Measurements from ENCODE around the gene DNAH8. TPM values are rescaled to one million over a fixed set of nuclear protein-coding genes. Genes with fewer than 3 reads are reported as not detected.
"Not testable (repeated sequence)": the region's sequence is repeated elsewhere in the genome, so short reads cannot be mapped to it uniquely, and the experiment has no call there.

Gene DNAH8
- polyA plus RNA-seq, 5 donors = 0.03 to 0.26 (median 0.09) TPM

DNA sequence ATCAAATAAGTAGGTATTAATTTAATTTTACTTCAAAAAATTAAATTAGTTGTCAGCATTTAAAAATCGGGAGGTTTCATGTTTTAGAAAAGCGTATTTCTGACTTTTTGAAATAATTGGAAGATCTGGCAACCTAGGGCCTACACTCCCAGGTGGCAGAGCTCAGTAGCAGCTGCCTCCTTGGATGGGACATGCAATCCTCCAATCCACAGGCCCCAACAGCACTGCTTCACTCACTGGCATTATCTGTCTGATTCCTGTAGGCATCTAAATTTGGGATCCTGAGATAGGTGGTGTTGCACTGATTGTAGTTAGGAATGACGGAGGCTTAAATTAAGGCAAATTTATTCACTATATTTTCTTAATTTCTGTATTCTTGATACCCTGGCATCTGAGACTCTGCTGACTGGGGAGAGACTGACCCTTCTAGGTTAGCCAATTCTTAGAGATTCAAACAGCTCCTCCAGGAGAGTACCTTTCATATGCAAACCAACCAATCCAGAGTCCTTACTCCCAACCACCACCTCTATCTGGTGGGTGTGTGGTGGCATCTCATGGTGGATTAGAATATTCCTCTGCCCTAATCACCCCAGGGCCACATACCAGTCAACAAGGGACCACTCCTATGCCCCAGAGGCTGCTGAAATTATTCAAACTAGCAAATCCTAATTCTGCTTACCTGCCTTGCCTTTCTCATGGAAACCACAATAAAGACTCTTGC, 186.9 kb downstream of the DNAH8 start:
- DNase-seq = no peak

DNA sequence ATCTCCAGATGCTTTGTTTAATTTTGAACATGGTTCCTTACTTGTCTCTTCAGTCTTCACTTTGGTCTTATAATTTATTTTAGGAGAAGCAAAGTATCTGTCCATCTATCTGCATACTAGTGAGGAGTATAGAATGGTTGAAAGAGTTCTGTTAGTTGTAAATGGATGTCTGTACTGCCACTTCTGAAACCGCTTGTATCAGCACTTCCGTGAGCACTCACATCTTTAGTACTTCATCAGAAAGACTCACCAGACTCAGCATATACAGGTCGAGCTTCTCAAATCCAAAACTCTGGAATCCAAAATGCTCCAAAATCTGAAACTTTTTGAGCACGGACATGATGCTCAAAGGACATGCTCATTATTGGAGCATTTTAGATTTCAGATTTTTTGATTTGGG, 191.5 kb downstream of the DNAH8 start:
- DNase-seq = no peak

DNA sequence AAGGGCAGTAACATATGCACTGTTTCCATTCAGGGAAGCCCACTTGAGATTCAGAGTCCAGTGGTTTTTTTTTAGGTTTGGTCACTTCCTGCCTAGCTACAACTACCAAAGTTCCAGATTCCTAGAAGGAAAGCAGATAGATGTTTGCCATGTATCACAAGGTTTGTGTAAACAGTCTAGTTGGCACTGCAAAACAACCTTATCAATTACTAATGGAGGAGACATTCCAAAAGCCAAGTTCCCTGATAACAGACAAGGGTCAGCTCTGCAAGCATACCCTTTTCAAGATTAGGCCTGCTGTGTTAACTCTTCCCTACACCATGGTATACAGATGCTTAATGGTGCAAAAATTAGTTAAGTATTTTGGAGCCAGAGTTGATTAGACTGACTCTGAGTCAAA, 192.2 kb downstream of the DNAH8 start:
- no peak for DNase-seq

DNA sequence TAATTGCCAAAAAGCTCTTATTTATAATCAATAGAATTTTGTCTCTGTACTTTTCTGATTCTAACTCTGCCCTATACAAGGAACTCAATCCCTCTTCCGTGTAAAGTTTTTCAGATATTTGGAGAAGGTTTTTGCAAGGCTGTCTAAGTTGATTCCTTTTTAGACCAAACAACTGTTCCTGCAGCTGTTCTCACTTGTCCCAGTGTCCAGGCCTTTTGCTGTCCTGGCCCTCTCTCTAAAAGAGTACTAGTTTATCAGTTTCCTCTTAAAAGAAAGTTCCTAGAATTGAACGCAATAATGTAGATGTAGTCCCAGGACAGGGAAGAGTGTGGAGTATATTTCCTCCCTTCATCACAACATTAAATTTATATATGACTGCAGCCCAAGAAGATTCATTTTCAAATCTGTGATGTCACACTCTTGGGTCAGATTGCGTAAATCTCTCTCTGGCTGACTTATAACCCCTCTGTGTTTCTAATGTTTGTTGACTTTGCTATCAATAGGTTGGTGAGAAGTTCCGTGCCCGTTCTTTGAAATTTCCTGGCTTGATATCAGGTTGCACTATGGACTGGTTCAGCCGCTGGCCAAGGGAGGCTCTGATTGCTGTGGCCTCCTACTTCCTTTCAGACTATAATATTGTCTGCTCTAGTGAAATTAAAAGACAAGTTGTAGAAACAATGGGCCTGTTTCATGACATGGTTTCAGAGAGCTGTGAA, 194.1 kb downstream of the DNAH8 start:
- DNase-seq = peak; percentile 3

DNA sequence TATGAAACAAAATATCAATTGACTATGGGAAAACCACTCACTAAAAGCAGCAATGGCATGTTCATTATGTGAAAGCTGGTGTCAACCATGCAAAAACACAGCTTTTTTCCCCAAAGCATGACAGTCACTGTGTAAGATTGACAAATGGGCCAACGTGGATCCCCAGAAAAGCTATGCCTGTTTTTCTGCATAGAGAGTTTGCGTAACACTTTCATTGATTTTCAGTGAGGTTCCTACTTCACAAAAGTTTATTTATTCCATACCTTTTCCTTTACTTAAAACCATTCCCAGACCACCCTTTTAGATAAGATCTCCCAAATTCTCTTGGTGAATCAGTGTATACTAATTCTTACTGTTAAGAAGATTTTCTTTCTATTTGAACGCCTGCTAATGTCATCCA, 195.1 kb downstream of the DNAH8 start:
- no peak for DNase-seq

DNA sequence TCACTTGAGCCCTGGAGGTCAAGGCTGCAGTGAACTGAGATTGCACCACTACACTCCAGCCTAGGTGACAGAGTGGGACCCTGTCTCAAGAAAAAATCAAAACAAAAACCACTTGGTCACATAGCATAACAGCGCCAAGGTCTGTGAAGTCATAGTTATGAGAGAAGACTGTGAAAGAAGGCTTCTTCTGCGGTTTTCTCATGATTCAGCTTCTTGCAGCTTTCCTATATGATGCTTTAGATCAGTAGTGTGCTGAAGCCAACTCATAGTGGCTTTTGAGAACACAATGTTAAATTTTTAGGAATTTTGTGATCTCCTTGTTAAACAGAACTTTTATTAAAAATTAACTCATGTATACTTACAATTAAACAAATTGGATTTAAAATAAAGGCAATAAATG, 197.3 kb downstream of the DNAH8 start:
- no peak for DNase-seq

DNA sequence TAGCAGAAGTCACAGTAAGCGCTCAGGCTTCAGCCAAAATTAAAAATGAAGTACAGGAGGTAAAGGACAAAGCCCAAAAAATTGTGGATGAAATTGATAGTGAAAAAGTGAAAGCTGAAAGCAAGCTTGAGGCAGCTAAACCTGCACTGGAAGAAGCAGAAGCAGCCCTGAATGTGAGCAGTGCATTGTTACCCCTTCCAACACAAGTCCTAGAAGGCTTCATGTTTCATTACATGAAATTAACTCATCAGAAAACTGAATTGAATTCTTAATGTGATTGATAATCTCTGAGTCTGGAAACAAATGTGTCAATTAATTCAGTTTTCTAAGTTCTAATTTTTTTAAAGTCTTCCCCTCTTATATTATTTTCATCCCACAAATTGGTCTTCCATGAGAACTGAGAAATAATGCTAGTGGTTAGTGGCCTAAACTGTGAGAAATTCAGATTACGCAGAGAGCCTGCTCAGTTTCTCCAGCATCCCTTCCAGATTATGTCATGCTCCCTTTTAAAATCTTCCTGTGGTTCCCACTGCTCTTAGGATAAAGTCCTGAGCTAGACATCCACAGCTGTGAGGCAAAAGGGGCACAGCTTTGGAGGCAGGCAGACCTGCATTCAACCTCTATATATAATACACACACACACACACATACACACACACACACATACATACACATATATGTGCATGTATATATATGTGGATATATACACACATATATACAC, 200.3 kb downstream of the DNAH8 start:
- no peak for DNase-seq

DNA sequence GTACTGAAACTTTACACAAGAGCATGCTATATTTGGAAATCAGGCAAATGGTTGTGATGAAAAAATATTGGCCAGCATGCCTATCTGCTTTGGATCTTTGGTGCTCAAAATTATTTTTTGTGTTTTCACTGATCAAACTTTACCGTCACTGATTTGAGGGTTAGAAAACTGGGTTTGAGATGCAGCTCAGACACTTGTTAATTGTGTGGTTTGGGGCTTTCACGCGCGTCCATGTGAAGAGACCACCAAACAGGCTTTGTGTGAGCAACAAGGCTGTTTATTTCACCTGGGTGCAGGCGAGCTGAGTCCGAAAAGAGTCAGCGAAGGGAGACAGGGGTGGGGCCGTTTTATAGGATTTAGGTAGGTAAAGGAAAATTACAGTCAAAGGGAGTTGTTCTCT, 206.4 kb downstream of the DNAH8 start:
- DNase-seq = not testable (repeated sequence)

DNA sequence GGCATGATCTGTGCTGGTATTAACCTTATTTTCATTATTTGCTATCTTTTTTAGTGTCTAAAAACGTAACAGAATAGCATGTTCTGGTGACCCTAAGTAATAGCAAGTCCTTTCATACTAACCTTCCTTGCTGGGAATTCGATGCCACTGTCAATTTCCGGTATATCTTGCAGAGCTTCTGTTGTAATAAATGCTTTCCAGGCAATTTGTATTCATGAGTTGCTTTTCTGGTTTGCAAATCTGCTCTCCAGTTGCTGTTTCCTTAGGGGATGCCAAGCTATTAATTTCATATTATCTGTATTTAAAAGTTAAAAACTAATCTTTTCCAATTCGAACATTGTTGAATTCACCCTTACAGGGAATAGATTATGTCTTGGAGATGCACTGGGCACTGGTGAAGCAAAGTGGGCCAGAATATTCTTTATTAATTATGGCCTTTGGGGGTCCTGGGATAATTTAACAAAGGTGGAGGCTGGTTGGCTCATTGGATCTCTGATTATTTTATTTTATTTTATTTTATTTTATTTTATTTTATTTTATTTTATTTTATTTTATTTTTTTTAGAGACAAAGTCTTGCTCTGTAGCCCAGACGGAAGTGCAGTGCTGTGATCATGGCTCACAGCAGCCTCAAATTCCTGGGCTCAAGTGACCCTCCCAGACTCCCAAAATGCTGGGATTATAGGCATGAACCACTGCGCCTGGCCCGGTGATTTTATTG, 209.8 kb downstream of the DNAH8 start:
- no peak for DNase-seq

DNA sequence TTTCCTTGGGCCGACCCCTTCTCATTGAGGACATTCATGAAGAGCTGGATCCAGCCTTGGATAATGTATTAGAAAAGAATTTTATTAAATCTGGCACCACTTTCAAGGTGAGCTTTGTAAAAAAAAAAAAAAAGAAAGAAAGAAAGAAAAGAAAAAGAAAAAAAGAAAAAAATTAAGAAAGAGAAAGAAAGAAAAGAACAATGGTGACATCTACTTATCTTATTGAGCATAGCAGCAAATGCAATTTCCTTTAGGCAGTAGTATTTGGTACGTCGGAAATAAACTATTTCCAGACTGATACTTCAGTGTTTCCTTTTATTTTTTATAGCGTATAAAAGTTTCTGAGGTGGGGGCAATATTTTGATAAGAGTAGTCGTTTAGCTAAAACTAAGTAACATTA, 214.4 kb downstream of the DNAH8 start:
- DNase-seq = no peak

DNA sequence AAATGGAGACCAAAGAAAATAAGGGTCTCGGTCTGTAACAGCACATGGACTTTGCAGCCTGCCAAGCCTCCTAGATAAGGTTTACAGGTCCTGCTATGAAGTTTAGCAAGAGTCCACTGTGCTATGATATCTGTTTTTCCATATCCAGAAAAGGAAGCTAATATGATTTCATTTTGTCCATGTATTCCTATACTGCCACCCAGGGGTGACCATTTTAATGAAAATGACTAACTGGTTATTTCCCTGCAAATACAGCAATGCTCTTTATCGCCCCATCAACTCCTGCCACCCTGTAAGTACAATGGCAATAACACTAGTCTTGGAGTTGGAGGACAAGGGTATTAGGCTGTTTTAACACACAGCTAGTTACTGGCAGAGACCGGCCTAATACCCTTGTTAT, 218.3 kb downstream of the DNAH8 start:
- DNase-seq = peak; percentile 9 to 15

DNA sequence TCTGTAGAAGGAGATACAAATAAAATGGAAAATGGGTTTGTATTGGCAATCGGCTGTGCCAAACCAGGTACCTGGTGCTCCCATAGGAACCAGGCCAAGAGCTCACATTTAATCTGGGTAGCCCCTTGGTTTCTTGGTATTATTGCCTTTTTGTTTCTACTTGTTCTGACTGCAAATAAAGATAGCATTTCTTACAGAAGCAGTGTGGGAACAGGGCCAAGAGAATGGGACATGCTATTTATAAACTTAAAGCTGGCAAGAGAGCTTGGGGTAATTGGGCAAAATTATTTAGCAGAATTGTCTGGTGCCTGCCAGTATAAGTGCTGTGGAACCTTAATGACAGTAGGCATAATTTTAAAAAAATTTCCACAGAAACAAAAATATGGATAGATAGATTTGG, 219.9 kb downstream of the DNAH8 start:
- DNase-seq = peak in 1 of 2 donors; percentile 2

DNA sequence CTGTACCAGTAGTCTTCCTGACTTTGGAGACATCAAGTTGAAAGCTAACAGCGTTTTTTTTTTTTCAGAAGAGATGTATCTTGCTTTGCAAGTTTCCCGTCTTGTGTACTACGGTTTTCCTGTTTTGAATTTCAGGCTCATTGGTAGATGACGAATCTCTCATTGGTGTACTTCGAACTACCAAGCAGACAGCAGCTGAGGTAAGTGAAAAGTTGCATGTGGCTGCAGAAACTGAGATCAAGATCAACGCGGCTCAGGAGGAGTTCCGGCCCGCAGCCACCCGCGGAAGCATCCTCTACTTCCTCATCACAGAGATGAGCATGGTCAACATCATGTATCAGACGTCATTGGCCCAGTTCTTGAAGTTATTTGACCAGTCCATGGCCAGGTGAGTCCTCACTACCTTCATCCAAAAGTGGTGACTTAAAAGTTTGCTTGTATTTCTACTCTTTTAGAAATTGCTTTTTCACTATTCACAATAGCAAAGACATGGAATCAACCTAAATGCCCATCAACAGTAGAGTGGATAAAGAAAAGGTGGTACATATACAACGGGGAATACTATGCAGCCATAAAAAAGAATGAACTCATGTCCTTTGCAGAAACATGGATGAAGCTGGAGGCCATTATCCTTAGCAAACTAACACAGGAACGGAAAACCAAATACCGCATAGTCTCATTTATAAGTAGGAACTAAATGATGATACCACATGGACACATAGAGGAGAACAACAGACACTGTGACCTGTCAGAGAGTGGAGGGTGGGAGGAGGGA, 222.9 kb downstream of the DNAH8 start:
- no peak for DNase-seq

DNA sequence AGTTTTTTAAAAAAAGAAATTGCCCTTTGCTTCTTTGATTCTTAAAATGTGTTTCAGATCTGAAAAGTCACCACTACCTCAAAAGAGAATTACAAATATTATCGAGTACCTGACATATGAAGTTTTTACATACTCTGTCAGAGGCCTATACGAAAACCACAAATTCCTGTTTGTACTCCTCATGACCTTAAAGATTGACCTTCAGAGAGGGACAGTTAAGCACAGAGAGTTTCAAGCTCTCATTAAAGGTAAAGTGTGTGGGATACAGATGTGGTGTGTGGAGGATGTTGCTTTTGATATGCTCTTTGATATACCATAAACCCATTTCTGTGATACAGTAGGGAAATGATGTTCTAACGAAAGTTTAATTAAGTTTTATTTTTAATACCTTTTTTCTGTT, 223.6 kb downstream of the DNAH8 start:
- DNase-seq = no peak

DNA sequence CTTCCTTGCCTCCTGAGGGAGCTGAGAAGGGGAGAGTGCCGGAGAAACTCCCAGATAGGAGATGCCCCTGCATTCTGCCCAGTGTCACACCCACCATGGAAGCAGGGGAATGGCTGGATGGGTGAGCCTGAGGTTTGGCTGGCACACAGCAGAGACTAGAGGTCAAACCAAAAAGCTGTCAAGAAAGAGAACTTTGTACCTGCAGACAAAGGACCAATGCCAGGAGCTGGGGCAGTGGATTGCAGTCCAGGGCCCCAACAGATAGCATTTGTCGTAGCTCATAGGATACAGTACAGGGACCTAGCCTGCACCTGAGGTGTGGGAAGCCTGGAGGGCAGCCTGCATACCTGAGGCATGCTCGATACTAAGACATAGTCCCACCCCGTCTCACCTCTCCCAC, 227.3 kb downstream of the DNAH8 start:
- no peak for DNase-seq

DNA sequence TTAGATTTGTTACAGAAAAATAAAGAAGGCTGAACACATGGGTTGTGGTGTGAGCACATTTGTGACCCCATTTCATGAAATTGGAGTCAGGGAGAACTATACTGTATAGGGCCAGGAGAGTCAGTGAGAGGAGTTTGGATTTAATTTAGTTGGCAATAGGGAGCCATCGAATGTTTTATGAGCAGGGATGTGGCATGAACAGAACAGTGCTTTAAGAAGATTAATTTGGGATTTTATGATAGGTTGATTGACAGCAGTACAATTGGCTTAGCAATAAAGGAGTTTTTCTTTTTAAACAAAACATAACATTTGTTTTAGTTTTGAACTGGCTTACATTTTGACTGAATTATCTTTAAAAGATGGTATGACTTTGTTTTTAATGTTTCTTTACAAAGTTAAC, 227.9 kb downstream of the DNAH8 start:
- no peak for DNase-seq

DNA sequence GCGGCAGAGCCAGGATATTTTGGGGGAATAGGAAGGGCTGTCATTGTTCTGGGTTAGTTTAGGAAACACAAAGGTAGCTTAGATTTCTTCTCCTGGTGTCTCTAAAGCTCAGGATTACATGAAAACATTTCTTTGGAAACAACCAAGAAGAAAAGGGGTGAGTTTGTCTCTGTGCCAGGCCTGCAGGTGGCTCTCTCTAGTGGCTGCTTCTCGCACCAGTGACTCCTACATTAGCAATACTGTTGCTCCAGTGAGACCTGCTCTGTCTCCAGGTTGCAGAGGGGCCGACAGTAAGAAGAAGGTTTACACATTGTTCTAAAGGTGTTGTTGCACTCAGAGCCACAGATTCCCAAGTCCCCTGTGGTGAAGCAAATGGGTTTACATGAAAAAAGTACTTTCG, 228.9 kb downstream of the DNAH8 start:
- no peak for DNase-seq

DNA sequence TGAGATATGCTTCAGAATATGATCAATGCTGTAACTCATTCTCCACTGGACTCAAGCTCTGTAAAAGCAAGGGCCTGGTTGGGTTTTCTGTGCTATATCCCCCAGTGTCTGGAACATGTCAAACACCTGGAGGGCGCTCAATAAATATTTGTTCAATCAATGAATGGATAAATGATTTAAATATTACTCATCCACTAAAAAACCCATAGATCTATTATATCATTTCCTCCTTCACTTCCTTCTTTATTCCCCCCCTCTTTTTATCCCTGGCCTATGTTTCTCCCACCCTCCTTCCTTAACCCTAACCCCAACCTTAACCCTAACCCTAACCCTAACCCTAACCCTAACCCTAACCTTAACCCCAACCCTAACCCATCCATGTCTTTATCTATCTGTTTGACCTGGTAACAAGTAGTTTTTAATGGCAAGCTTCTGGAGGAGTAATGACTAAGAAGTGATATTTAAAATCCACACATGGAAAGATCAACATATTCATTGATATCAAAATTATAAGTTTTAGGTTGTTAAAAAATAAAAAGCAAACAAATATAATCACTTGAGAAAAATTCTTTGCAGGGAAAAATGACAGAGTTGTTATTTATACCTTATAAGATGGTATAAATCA, 229.7 kb downstream of the DNAH8 start:
- DNase-seq = no peak

DNA sequence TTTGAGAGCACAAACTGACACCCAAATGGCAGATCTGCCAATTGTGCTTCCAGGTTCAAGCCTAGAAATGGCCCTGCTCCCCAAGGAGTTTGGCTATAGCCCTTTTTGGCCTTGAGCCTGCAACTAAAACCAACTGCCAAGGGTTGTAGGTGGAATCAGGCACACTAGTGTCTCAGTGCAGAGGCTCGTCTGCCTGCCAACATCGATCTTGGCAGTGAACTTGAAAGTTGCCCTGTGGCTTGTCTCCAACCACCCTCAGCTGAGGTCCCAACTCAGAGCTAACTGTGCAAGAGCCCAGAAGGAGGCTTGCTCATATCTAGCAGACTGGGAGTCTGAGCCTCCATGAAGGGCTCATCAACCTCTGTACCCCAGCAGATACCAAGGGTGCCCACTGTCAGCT, 240.8 kb downstream of the DNAH8 start:
- no peak for DNase-seq

DNA sequence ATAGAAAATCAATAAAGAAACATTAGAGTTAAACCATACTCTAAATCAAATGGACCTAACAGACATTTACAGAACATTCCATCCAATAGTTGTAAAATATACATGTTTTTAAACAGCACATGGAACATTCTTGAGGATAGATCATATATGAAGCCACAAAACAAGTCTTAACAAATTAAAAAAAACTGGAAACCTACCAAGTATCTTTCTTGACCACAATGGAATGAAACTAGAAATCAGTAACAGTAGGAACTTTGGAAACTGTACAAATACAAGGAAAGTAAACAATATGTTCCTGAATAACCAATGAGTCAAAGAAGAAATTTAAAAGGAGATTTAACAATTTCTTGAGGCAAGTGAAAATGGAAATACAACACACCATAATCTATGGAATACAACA, 242.3 kb downstream of the DNAH8 start:
- no peak for DNase-seq

DNA sequence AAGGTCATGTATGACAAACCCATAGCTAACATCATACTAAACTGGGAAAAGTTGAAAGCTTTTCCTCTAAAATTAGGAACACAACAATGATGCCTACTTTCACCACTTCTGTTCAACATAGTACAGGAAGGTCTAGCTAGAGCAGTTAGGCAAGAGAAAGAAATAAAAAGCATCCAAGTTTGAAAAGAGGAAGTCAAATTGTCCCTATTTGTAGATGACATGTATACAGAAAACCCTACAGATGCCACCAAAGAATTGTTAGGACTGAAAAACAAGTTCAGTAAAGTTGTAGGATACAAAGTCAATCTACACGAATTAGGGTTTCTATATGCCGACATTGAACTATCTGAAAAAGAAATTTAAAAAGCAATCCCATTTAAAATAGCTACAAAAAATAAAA, 244.0 kb downstream of the DNAH8 start:
- no peak for DNase-seq
